Measurements from ENCODE around the gene UBE2D4.

DNA sequence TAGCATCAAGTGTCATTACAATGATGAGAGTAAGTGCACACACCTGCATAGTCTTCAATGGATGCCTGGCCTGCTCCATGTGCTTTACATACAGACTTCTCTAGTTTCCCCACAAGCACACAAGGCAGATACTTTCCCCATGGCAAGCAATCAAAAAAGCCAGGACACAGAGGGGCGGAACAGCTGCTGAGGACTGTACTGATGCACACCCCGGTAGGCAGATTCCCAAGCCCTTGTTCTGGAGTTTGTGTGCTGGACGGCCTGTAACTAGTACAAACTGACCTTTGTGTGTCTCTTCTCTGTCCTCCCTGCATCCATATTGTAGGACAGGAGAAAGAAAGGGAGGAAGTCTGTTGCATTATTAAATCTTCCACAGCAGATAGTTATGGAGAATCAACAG is 25.8 kb downstream of the UBE2D4 start:
- TF ChIP-seq, protein P1, sequence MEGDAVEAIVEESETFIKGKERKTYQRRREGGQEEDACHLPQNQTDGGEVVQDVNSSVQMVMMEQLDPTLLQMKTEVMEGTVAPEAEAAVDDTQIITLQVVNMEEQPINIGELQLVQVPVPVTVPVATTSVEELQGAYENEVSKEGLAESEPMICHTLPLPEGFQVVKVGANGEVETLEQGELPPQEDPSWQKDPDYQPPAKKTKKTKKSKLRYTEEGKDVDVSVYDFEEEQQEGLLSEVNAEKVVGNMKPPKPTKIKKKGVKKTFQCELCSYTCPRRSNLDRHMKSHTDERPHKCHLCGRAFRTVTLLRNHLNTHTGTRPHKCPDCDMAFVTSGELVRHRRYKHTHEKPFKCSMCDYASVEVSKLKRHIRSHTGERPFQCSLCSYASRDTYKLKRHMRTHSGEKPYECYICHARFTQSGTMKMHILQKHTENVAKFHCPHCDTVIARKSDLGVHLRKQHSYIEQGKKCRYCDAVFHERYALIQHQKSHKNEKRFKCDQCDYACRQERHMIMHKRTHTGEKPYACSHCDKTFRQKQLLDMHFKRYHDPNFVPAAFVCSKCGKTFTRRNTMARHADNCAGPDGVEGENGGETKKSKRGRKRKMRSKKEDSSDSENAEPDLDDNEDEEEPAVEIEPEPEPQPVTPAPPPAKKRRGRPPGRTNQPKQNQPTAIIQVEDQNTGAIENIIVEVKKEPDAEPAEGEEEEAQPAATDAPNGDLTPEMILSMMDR (conservative IDR thresholded peaks at IDR 0.05; ENCODE audit: low read depth, low read length) = no peak
- TF ChIP-seq EZH2 (IDR thresholded peaks at IDR 0.05; ENCODE audit: borderline replicate concordance, low read depth, low read length, poor library complexity, severe bottlenecking) = no peak
